Measurements from ENCODE around the gene NNAT. TPM values are rescaled to one million over a fixed set of nuclear protein-coding genes. Genes with fewer than 3 reads are reported as not detected.

The NNAT gene
- total RNA-seq, 1 donor, result 1.3 TPM

- peak; percentile 90 for DNase-seq (ENCODE audit: low read depth)
- TF ChIP-seq, protein P1, sequence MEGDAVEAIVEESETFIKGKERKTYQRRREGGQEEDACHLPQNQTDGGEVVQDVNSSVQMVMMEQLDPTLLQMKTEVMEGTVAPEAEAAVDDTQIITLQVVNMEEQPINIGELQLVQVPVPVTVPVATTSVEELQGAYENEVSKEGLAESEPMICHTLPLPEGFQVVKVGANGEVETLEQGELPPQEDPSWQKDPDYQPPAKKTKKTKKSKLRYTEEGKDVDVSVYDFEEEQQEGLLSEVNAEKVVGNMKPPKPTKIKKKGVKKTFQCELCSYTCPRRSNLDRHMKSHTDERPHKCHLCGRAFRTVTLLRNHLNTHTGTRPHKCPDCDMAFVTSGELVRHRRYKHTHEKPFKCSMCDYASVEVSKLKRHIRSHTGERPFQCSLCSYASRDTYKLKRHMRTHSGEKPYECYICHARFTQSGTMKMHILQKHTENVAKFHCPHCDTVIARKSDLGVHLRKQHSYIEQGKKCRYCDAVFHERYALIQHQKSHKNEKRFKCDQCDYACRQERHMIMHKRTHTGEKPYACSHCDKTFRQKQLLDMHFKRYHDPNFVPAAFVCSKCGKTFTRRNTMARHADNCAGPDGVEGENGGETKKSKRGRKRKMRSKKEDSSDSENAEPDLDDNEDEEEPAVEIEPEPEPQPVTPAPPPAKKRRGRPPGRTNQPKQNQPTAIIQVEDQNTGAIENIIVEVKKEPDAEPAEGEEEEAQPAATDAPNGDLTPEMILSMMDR (IDR thresholded peaks at IDR 0.05; ENCODE audit: insufficient read depth, low read depth, low read length), result no peak
Measured at GRCh38 chr20:37527638-37528445, 6.8 kb downstream of the NNAT start, which contains the start of gene BLCAP. Gene BLCAP (minus strand): TSS chr20:37527876. CDS start chr20:37519174, 8,702 bp downstream.

DNA sequence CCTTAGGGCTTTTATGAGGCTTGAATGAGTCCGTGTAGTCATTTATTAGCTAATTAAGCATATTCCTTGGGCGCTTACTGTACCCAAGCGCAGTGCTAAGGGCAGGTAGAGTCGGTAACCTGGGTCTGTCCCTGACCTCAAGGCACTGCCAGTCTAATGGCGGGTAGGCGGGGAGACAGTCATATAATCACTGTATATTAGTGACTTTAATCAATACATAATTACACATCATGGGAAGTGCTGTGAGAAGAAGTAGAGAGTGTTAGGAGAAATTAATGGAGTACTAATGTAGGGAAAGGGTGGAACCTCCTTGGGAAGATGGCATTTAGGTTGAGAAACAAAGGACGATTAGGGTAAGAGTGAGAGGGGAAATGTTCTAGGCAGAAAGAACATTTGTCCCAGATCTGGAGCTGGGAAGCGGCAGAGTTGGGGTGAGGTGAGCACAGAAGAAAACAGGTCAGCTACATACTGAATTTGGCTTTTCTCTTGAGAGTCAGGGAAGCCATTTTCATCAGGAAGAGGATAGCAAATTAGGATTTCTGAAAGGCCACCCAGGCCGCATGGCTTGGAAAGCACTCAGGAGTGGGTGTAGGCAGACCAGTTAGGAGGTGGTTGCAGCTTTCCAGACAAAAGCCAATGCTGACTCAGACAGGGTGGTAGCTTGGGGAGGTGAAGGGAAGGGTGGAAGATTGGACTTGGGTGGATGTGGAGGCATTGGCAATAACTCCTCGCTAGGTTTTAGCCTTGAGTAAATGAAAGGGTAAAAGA, 7.6 kb downstream of the NNAT start:
- TF ChIP-seq, protein P1 (IDR thresholded peaks at IDR 0.05; ENCODE audit: insufficient read depth, low read depth, low read length), result no peak
- peak overlapping the region; percentile 81 for H3K4me3 ChIP-seq (ENCODE audit: low read depth, low read length)
- DNase-seq (ENCODE audit: low read depth), result no peak

More at GRCh38 chr20:37527638-37528445, 6.8 kb downstream of the NNAT start, which contains the start of gene BLCAP:
- H3K4me3 ChIP-seq (ENCODE audit: low read depth, low read length), result peak within 1 kb of the TSS; percentile 81

- TF ChIP-seq, protein P1 (IDR thresholded peaks at IDR 0.05; ENCODE audit: insufficient read depth, low read depth, low read length), result no peak
- no peak for DNase-seq (ENCODE audit: low read depth)
- no peak overlapping the region for H3K4me3 ChIP-seq (ENCODE audit: low read depth, low read length)
Measured at GRCh38 chr20:37529214-37529967, 8.3 kb downstream of the NNAT start.

GRCh38 chr20:37529968-37530600, 9.0 kb downstream of the NNAT start:
- TF ChIP-seq, protein P1 (IDR thresholded peaks at IDR 0.05; ENCODE audit: insufficient read depth, low read depth, low read length), result no peak
- H3K4me3 ChIP-seq (ENCODE audit: low read depth, low read length), result no peak overlapping the region
- no peak for DNase-seq (ENCODE audit: low read depth)

DNA sequence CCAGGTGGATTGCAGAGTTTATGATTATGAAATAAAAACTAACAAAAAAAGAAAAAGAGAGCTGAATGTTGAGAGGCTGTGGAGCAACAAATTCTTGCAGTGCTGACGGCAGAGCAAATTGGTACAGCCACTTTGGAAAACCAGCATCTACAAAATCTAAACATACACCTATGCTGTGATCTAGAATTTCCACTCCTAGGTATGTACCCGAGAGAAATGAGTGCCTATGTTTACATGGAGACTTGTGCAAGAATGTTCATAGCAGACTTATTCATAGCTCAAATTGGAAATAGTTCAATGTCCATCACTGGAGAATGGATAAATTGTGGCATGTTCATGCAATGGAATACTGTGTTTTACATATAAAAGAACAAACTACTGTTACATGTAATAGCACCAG, 9.6 kb downstream of the NNAT start:
- TF ChIP-seq, protein P1 (IDR thresholded peaks at IDR 0.05; ENCODE audit: insufficient read depth, low read depth, low read length), result no peak
- H3K4me3 ChIP-seq (ENCODE audit: low read depth, low read length), result no peak overlapping the region
- no peak for DNase-seq (ENCODE audit: low read depth)

DNA sequence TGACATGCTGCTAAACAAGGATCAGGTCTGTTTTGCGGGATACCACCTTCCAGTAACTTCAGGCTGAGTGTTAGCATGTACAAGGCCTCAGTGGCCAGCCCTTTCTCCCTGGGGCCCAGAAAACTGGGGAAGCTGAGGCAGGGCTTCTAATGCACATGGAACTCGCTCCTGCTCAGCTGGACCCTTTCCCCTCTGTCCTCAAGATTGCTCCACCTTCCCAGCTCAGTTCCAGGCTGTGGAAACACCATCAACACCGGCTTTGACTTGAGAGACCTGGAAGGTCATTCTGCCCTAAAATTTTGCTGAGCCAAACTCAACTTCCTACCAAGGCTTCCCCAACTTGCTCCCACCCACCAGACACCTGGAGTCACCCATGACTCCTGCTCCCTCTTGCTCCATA, 10.8 kb downstream of the NNAT start:
- TF ChIP-seq, protein P1 (IDR thresholded peaks at IDR 0.05; ENCODE audit: insufficient read depth, low read depth, low read length), result no peak
- no peak for DNase-seq (ENCODE audit: low read depth)

More for the DNA sequence above, 10.8 kb downstream of the NNAT start:
- H3K4me3 ChIP-seq (ENCODE audit: low read depth, low read length), result no peak overlapping the region
